Parathyroid adenoma (tissue), 2 donors: Measurements from ENCODE around the gene RPP38.

Experiments
- H2AFZ ChIP-seq: fragments of 300-600 bp; sonication (generic); one replicate; pipeline ENCODE4 v1.7.0; 2017; ENCODE audit warnings: antibody characterized with exemption, mild to moderate bottlenecking
- H3K27ac ChIP-seq: fragments of 300-600 bp; sonication (generic); one replicate; pipeline ENCODE4 v1.7.0; 2017
- H3K27me3 ChIP-seq: fragments of 300-600 bp; sonication (generic); one replicate; pipeline ENCODE4 v1.7.0; 2017; ENCODE audit warnings: low read length; ENCODE audit not compliant: control insufficient read depth, insufficient read depth
- H3K36me3 ChIP-seq: fragments of 300-600 bp; sonication (generic); one replicate; pipeline ENCODE4 v1.7.0; 2017; ENCODE audit warnings: low read length; ENCODE audit not compliant: control insufficient read depth, insufficient read depth
- H3K4me1 ChIP-seq: fragments of 300-600 bp; sonication (generic); one replicate; pipeline ENCODE4 v1.7.0; 2017; ENCODE audit warnings: control low read depth
- H3K4me2 ChIP-seq: fragments of 300-600 bp; sonication (generic); one replicate; pipeline ENCODE4 v1.7.0; 2017; ENCODE audit warnings: low read length
- H3K4me3 ChIP-seq: fragments of 300-600 bp; sonication (generic); one replicate; pipeline ENCODE4 v1.7.0; 2017; ENCODE audit warnings: low read depth, low read length
- H3K79me2 ChIP-seq: fragments of 300-600 bp; sonication (generic); one replicate; pipeline ENCODE4 v1.7.0; 2017; ENCODE audit warnings: control low read depth
- H3K9ac ChIP-seq: fragments of 300-600 bp; sonication (generic); one replicate; pipeline ENCODE4 v1.7.0; 2017; ENCODE audit warnings: mild to moderate bottlenecking
- H3K9me3 ChIP-seq: fragments of 300-600 bp; sonication (generic); one replicate; pipeline ENCODE4 v1.7.0; 2017; ENCODE audit warnings: low read length; ENCODE audit not compliant: control insufficient read depth
- TF ChIP-seq, protein P1 (sequence below): fragments of 300-600 bp; sonication (generic); IDR thresholded peaks from one replicate; pipeline ENCODE4 v1.7.0; 2017; ENCODE audit warnings: antibody characterized with exemption, mild to moderate bottlenecking
- donor health status: primary hyperparathyroidism.

Gene RPP38

DNA sequence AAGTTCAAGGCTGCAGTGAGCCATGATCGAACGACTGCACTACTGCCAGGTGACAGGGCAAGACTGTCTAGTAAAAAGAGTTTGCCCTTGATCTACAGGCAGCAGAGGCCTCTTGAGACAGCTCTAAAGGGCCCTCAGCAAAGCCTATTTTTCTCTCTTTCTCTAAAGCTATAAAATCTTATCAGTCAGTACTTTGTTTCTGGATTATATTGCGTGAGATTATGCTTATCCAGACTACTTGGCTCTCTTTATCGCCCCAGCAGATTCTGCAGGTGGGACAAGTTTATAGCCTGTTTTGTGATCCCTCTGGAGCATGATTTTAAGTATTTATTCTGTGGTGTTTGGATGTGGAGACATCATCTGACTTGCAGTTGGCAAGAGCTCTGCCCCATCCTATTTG, 2.7 kb downstream of the RPP38 start:
- no peak overlapping the region for H3K27ac ChIP-seq
- no peak overlapping the region for H3K4me3 ChIP-seq
- no peak overlapping the region for H2AFZ ChIP-seq
- peaks cover 20% of the 10 kb centered on the region for H3K79me2 ChIP-seq
- no peaks in the 10 kb centered on the region for H3K27me3 ChIP-seq
- no peak overlapping the region for H3K4me2 ChIP-seq
- H3K4me1 ChIP-seq: peaks cover 3% of the 10 kb centered on the region
- no peaks in the 10 kb centered on the region for H3K36me3 ChIP-seq
- no peaks in the 10 kb centered on the region for H3K9me3 ChIP-seq
- H3K9ac ChIP-seq: no peak overlapping the region
- TF ChIP-seq, protein P1, sequence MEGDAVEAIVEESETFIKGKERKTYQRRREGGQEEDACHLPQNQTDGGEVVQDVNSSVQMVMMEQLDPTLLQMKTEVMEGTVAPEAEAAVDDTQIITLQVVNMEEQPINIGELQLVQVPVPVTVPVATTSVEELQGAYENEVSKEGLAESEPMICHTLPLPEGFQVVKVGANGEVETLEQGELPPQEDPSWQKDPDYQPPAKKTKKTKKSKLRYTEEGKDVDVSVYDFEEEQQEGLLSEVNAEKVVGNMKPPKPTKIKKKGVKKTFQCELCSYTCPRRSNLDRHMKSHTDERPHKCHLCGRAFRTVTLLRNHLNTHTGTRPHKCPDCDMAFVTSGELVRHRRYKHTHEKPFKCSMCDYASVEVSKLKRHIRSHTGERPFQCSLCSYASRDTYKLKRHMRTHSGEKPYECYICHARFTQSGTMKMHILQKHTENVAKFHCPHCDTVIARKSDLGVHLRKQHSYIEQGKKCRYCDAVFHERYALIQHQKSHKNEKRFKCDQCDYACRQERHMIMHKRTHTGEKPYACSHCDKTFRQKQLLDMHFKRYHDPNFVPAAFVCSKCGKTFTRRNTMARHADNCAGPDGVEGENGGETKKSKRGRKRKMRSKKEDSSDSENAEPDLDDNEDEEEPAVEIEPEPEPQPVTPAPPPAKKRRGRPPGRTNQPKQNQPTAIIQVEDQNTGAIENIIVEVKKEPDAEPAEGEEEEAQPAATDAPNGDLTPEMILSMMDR: no peak

DNA sequence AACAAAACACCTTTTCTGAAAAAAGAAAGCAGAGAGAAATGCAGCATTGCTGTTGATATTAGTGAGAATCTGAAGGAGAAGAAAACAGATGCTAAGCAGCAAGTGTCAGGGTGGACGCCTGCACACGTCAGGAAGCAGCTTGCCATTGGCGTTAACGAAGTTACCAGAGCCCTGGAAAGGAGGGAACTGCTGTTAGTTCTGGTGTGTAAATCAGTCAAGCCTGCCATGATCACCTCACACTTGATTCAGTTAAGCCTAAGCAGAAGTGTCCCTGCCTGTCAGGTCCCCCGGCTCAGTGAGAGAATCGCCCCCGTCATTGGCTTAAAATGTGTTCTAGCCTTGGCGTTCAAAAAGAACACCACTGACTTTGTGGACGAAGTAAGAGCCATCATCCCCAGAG, 6.4 kb downstream of the RPP38 start:
- Histone ChIP-seq H3K4me2 (no peak overlapping the region), H3K9ac (no peak overlapping the region), H2AFZ (no peak overlapping the region), H3K9me3 (no peaks in the 10 kb centered on the region), H3K4me3 (no peak overlapping the region), H3K79me2 (peaks cover 13% of the 10 kb centered on the region), H3K4me1 (peaks cover 3% of the 10 kb centered on the region), H3K36me3 (no peaks in the 10 kb centered on the region), H3K27ac (no peak overlapping the region), H3K27me3 (no peaks in the 10 kb centered on the region)
- TF ChIP-seq, protein P1: no peak

DNA sequence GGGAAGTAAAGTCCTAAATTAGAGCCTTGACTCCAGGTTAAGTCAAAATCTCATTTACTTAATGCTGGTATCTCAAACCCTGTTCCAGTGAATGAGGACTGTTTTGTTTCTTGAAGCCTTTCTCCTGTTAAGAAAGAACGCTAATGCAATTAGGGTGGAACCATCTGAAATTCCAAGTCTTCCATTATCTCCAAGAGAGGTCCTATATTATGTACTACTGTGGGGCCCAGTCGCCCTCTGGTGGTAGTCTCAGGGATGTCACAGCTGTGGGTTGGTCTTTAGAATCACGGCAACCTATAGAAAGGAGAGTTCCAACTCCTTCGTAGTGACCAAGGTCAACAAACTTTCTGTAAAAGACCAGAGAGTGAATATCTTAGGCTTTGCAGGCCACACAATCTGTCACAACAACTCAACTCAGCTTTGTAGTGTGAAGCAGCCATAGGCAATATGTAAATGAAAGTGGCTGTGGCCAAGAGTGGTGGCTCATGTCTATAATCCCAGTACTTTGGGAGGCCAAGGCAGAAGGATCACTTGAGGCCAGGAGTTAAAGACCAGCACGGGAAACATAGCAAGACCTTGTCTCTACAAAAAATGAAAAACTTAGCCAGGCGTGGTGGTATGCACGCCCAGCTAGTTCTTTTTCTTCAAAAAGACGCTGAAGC, 9.3 kb downstream of the RPP38 start:
- Histone ChIP-seq H2AFZ (peak overlapping the region; percentile 26), H3K4me1 (no peaks in the 10 kb centered on the region), H3K9me3 (no peaks in the 10 kb centered on the region), H3K79me2 (no peaks in the 10 kb centered on the region), H3K4me2 (no peak overlapping the region), H3K4me3 (no peak overlapping the region), H3K27ac (no peak overlapping the region), H3K9ac (no peak overlapping the region), H3K27me3 (no peaks in the 10 kb centered on the region), H3K36me3 (no peaks in the 10 kb centered on the region)
- TF ChIP-seq, protein P1: peak; percentile 94

DNA sequence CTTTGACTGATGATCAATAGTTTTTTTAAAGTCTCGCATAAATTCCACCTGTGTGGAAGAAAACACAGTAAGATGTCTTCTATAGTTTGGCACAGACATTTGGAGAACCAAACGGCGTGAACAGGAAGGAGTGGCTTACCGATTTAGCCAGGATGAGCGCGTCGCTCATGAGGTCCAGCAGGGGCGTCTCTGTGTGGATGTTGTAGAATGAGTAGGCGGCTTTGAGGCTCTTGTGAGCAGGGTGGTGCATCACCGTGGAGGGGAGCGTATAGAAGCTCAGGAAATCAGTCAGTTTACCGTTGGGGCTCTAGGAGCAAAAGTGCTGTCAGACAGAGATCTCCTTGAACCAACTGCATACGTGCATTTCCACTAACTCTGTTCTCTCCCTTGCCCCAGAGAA, 15.5 kb downstream of the RPP38 start:
- Histone ChIP-seq H3K27me3 (no peaks in the 10 kb centered on the region), H2AFZ (no peak overlapping the region), H3K4me2 (no peak overlapping the region), H3K4me3 (no peak overlapping the region), H3K79me2 (no peaks in the 10 kb centered on the region), H3K9me3 (no peaks in the 10 kb centered on the region), H3K4me1 (no peaks in the 10 kb centered on the region), H3K9ac (no peak overlapping the region), H3K36me3 (no peaks in the 10 kb centered on the region), H3K27ac (no peak overlapping the region)
- TF ChIP-seq, protein P1: no peak

DNA sequence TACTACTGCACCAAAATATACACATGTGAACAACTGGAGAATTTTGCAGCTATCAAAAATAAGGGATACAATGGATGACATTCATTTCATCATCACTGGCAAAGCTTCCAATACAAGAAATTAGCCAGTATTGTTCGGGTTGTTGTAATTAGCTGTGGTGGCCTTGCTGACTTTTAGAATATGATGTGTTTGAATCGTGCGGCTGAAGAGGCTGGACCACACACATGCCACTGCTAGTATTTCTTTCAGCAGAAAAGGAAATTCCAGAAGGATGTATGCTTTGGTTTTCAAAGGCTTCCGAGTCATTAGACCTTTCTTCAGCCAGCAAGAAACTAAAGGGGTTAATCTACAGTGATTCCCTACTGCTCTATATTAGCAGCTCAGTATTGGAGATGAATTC, 16.6 kb downstream of the RPP38 start:
- Histone ChIP-seq H2AFZ (no peak overlapping the region), H3K36me3 (no peaks in the 10 kb centered on the region), H3K27me3 (no peaks in the 10 kb centered on the region), H3K4me2 (no peak overlapping the region), H3K9me3 (no peaks in the 10 kb centered on the region), H3K4me1 (no peaks in the 10 kb centered on the region), H3K79me2 (no peaks in the 10 kb centered on the region), H3K9ac (no peak overlapping the region), H3K4me3 (no peak overlapping the region), H3K27ac (no peak overlapping the region)
- TF ChIP-seq, protein P1: no peak
